Cerebellar cortex (tissue), 1 donor: Measurements from ENCODE around the gene SRRM4.

Source experiments
- DNase-seq: peaks from one replicate; pipeline ENCODE4 v3.0.0-alpha.2; 2015; ENCODE audit warnings: low spot score

Gene SRRM4

DNA sequence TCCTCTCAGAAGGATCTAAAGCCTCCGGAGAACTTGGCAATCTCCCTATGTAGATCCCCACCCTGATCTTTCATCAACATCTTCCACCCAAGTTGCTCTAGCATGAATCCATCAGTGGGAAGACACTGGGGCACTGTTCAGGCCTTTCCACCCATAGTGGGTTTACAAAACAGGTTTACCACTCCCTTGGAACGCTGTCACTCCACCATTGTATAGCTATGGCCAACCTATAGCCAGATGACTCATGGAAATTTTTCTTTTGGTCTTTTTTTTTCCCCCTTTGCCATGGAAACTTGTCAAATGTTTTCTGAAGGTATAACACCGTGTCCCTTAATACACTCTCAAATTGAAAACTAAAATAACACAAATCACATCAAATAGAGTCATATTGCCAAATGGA is 186.6 kb downstream of the SRRM4 start:
- no peak for DNase-seq

GRCh38 chr12:119168721-119169120 is 187.4 kb downstream of the SRRM4 start:
- DNase-seq: no peak

DNA sequence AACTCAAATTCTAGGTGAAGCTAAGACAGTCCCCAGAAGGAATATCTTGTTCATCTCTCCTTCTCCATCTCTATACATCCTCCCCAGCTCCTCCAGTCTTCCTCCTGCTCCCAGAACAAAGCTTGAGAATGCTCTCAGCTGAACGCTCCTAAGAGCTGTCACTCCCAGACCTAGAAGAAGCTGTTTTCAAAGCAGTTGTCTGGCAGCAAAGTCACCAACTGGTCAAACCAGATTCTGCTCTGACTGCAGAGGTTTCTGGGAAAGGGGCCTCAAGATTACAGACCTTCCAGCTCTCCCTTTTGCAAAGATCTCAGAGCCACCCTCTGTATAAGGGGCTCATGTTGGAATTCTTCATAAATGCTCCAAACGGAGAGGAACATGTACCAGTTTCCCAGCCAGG is 187.8 kb downstream of the SRRM4 start:
- DNase-seq: no peak

- DNase-seq: no peak
Observed at GRCh38 chr12:119171291-119171690, 189.9 kb downstream of the SRRM4 start.

DNA sequence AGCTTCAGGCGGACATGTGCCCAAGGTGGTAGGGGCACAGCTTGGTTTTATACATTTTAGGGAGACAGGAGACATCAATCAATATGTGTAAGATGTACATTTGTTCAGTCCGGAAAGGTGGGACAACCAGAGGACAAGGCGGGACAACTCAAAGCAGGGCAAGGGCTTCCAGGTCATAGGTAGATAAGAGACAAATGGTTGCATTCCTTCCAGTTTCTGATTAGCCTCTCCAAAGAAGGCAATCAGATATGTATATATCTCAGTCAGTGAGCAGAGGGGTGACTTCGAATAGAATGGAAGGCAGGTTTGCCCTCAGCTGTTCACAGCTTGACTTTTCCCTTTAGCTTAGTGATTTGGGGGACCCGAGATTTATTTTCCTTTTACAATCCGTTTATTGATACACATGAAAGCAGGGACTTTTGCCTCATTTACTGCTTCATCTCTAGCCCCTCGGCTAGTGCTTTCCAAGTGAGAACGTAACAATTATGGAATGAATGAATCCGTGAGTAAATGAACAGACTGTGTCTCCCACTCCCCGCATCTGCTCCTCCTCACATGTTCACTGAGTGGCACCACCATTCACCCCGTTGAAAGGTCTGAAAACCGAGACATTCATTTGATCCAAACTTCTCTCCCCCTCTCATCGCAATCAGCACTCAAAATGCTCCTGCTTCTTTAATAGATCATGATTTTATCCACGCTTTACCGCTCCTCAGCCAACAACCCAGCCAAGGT is 190.5 kb downstream of the SRRM4 start:
- DNase-seq: no peak

GRCh38 chr12:119175081-119175480 is 193.7 kb downstream of the SRRM4 start:
- no peak for DNase-seq

DNA sequence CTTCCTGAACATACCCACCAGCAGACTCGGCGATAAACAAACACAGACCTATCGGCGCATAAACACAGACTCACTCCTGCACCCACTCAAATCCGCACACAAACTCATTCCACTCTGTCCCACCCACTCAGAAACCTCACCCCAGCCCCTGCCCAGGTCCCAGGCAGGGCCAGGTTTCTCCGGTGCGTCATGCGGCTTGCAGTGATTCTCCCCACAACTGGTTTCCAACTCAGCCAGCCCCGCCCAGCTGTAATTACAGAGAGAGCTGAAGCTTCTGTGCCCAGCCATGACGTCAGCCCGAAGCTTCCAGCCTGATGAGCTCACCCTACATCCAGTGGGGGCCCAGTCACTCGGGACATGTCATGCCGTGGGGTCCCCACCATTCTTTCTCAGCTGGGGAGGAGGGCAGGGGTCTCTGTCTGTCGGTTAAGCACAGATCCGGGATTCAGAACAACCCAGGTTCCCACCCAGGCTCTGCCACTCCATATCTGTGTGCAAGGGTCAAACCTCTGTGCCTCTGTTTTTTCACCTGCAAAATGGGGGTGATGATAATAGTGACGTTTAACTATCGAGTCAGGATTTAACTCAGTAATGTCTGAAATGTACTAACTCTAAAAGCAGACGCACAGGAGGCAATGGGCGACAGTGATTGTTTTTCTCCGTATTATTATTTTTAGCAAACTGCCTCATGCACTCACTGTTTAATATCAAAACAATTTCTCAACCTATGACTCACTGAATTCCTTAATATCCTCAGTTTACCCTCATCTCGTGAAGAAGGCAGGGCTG is 195.1 kb downstream of the SRRM4 start:
- DNase-seq: no peak

DNA sequence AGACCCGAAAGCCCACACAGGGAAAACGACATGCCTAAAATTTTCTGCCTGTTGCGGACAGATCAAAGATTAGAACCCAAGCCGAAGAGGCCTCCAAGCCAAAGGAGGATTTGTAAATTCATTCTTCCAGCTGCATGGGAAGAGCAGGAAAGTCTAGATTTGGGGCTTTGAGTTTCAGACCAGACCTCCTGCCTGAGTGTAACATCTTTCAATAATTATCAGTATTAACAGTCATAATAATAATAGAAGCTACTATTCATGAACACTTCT is 195.7 kb downstream of the SRRM4 start:
- DNase-seq: no peak

DNA sequence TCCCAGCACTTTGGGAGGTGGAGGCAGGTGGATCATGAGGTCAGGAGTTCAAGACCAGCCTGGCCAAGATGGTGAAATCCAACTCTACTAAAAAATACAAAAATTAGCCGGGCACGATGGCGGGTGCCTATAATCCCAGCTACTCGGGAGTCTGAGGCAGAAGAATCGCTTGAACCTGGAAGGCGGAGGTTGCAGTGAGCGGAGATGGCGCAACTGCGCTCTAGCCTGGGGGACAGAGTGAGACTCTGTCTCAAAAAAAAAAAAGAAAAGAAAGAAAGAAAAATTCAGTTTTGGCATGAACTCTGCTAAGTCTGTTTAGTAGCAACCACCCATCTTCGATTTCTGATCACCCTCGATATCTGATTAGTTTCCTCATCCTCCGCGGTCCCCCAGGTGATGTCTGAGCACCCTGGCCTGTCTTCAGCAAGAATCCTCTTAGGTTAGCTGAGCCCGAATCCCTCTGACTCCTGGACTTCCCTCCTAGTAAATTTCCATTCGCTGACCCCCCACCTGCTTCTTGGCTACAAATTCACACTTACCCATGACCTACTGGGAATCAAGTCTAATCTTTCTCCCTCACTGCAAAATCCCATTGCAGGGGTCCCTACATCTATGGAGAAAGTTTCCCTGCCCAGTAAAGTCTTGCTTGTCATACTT is 196.5 kb downstream of the SRRM4 start:
- peak; percentile 29 for DNase-seq

DNA sequence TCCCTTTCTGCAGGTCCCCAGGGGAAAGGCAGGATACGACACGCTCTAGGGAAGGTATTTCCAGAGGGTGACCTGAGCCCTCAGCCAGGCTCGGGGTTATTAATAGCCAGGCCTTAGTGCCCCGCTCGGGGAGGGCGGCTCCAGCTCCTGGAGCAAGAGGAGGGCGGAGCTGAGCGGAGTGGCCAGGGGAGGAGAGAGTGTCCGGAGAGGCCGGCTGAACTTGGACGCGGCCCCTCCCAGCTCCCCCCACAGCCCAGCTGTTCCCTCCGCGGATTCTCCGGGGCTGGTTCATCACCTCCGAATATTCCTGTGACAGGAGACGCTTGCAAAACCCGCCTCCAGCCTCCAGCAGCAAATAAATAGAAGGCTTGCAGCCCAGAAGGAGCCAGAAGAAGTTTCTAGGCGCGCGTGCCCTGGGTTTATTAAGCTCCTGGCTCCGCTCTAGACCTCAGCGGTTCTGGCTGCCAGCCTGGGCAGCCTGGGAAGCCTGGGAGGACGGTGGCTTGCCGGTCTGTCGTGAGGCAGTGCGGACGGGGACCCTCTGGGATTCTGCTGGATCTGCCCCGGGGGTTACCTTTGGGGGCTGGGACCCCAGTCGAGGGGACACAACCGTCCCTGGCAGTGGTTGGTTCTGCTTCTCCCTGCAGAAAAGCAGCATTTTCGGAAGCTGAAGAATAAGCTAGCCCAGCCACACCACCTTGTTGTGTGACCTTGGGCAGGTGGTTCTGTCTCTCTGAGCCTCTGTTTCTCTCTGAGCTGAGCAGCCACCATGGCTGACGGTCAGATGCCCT is 197.4 kb downstream of the SRRM4 start, which contains the start of gene HSPB8:
Gene HSPB8 (plus strand): TSS at position 388 of the 791 bp plus-strand sequence. CDS start 382 bp downstream, at position 770.
- peak; percentile 39 for DNase-seq

GRCh38 chr12:119179335-119180021 is 198.1 kb downstream of the SRRM4 start:
- DNase-seq: no peak

- DNase-seq: no peak
Observed at GRCh38 chr12:119180380-119181040, 199.2 kb downstream of the SRRM4 start.

GRCh38 chr12:119181202-119181601 is 199.9 kb downstream of the SRRM4 start:
- no peak for DNase-seq

GRCh38 chr12:119181944-119182343 is 200.6 kb downstream of the SRRM4 start:
- no peak for DNase-seq

- DNase-seq: no peak
Observed at GRCh38 chr12:119182701-119183493, 201.6 kb downstream of the SRRM4 start.

GRCh38 chr12:119183942-119184695 is 202.8 kb downstream of the SRRM4 start:
- DNase-seq: no peak

DNA sequence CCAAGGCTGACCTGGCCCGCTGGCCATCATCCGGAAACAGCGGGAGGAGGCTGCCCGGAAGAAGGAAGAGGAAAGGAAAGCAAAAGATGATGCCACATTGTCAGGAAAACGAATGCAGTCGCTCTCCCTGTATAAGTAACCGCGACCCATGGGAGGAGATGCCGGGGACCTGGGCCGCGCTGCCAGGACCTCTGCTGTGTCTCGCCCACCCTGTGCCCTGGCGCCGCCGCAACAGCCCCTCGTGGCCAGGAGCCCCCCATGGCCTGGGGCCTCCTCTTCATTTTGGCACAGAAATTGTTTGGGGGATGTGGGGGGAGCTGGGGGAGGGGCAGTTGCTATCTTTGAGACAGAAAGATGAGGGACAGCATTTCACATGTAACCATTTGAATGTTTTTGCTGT is 213.9 kb downstream of the SRRM4 start:
- DNase-seq: no peak

DNA sequence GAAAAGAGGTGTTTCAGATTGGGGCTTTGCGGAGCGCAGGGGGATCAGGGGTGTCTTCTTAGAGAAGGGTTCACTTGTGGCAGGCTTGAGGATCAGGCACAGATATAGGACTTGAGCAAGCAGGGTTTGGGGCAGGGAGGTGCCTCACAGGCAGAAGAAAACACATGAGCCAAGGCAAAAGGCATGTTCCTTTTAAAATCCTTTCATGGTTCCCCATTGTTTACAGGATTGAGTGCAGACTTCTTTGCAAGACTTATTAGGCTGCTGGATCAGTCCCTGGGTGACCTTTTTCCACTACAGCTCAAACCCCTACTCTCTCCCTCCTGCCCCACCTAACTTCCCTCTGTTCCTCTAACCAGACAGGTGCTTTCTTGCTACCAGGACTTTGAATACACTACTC is 217.1 kb downstream of the SRRM4 start:
- DNase-seq: no peak

- no peak for DNase-seq
Observed at GRCh38 chr12:119200601-119201000, 219.3 kb downstream of the SRRM4 start.
